BLaER1 treated with 17β-estradiol and CSF1 and Interleukin-3, amounts not matched to agents 10 nM and 100 nM (cell line): ENCODE results near the gene ANKRD65.
"Not testable (repeated sequence)": the region's sequence is repeated elsewhere in the genome, so short reads cannot be mapped to it uniquely, and the experiment has no call there.

Source experiments
- H3K27ac ChIP-seq, 11 experiments: shearing (Covaris generic); formaldehyde crosslinking; 2 replicates each; pipeline ENCODE4 v1.8.1; 2022
- H3K27me3 ChIP-seq, 11 experiments: shearing (Covaris generic); formaldehyde crosslinking; 2 replicates each; pipeline ENCODE4 v1.8.1; 2022
- H3K36me3 ChIP-seq, 11 experiments: shearing (Covaris generic); formaldehyde crosslinking; 2 replicates each; pipeline ENCODE4 v1.8.1; 2022
- H3K4me1 ChIP-seq, 10 experiments: shearing (Covaris generic); formaldehyde crosslinking; 2 replicates each; pipeline ENCODE4 v1.8.1; 2022
- H3K4me2 ChIP-seq, 11 experiments: shearing (Covaris generic); formaldehyde crosslinking; 2 replicates each; pipeline ENCODE4 v1.8.1; 2022
- H3K4me3 ChIP-seq, 10 experiments: shearing (Covaris generic); formaldehyde crosslinking; 2 replicates each; pipeline ENCODE4 v1.8.1; 2022
- H3K9ac ChIP-seq, 11 experiments: shearing (Covaris generic); formaldehyde crosslinking; 2 replicates each; pipeline ENCODE4 v1.8.1; 2022
- H3K9me3 ChIP-seq, 11 experiments: shearing (Covaris generic); formaldehyde crosslinking; replicated peaks in 1 of 11; 2 replicates each; pipeline ENCODE4 v1.8.1; 2022
- H4K20me1 ChIP-seq, 11 experiments: shearing (Covaris generic); formaldehyde crosslinking; 2 replicates each; pipeline ENCODE4 v1.8.1; 2022
- Cebpa-rat ChIP-seq, 11 experiments: shearing (Covaris generic); IDR thresholded peaks; 2 replicates each; pipeline ENCODE4 v1.8.1; 2022

Gene ANKRD65

GRCh38 chr1:1421147-1421906 is at the start of gene ANKRD65:
Gene ANKRD65, minus strand, starts transcription at chr1:1421276. Its CDS starts 271 bp downstream, at chr1:1421005.
- Histone ChIP-seq H4K20me1 (no peaks in the 10 kb centered on the region; a peak in 1 of 22 replicates), H3K9me3 (no peaks in the 10 kb centered on the region), H3K4me1 (peaks cover 19 to 70% (median 55%) of the 10 kb centered on the region in 10 experiments), H3K27ac (peak within 1 kb of the TSS in 8 of 11 experiments; percentile 34 to 75 (median 58); a peak in 16 of 22 replicates), H3K27me3 (peaks cover 0 to 7% (median 0%) of the 10 kb centered on the region in 11 experiments; a peak in 5 of 22 replicates), H3K4me3 (peak within 1 kb of the TSS in 1 of 10 experiments; percentile 7; a peak in 1 of 20 replicates), H3K9ac (peak within 1 kb of the TSS in 10 of 11 experiments; percentile 9 to 73 (median 50); a peak in 17 of 22 replicates), H3K4me2 (peak within 1 kb of the TSS; percentile 38 to 90 (median 82); a peak in 21 of 22 replicates), H3K36me3 (no peaks in the 10 kb centered on the region)
- no peak for TF ChIP-seq Cebpa-rat (IDR thresholded peaks at IDR 0.05)

GRCh38 chr1:1468196-1468985 is 47.3 kb upstream of the ANKRD65 start:
- not testable (repeated sequence) for H3K9me3 ChIP-seq, H3K27me3 ChIP-seq, H3K36me3 ChIP-seq, H3K9ac ChIP-seq, H3K4me3 ChIP-seq, H3K27ac ChIP-seq
- Histone ChIP-seq H3K4me1 (peaks cover 17 to 50% (median 38%) of the 10 kb centered on the region in 10 experiments), H3K4me2 (peak overlapping the region in 6 of 11 experiments; percentile 5 to 32 (median 22); a peak in 4 of 22 replicates), H4K20me1 (peaks cover 0 to 13% (median 11%) of the 10 kb centered on the region in 11 experiments; a peak in 18 of 22 replicates)

GRCh38 chr1:1463312-1463711 is 42.2 kb upstream of the ANKRD65 start:
- Histone ChIP-seq H3K4me3 (no peak overlapping the region), H3K4me2 (peak overlapping the region in 7 of 11 experiments; percentile 73 to 96 (median 79); a peak in 14 of 22 replicates), H3K36me3 (no peaks in the 10 kb centered on the region), H3K27me3 (no peaks in the 10 kb centered on the region), H3K27ac (peak overlapping the region in 1 of 11 experiments; percentile 73; a peak in 2 of 22 replicates), H3K9me3 (no peaks in the 10 kb centered on the region), H3K9ac (no peak overlapping the region), H4K20me1 (no peaks in the 10 kb centered on the region), H3K4me1 (peaks cover 28 to 74% (median 51%) of the 10 kb centered on the region in 10 experiments)
- TF ChIP-seq Cebpa-rat (IDR thresholded peaks at IDR 0.05) = no peak

- Histone ChIP-seq H3K9me3 (no peaks in the 10 kb centered on the region), H3K4me3 (no peak overlapping the region), H3K27me3 (no peaks in the 10 kb centered on the region), H3K36me3 (no peaks in the 10 kb centered on the region), H3K9ac (peak overlapping the region in 5 of 11 experiments; percentile 1 to 70 (median 47); a peak in 6 of 22 replicates), H3K27ac (peak overlapping the region in 10 of 11 experiments; percentile 6 to 74 (median 36); a peak in 16 of 22 replicates), H3K4me2 (peak overlapping the region; percentile 70 to 96 (median 79)), H4K20me1 (no peaks in the 10 kb centered on the region), H3K4me1 (peaks cover 28 to 70% (median 48%) of the 10 kb centered on the region in 10 experiments)
- no peak for TF ChIP-seq Cebpa-rat (IDR thresholded peaks at IDR 0.05)
These were observed 41.4 kb upstream of the ANKRD65 start for GRCh38 chr1:1462318-1462966.

GRCh38 chr1:1461721-1462317 is 40.7 kb upstream of the ANKRD65 start:
- peak overlapping the region in 10 of 11 experiments; percentile 6 to 74 (median 36); a peak in 15 of 22 replicates for H3K27ac ChIP-seq
- H3K9me3 ChIP-seq = no peaks in the 10 kb centered on the region
- H3K27me3 ChIP-seq = no peaks in the 10 kb centered on the region
- peak overlapping the region; percentile 70 to 96 (median 79) for H3K4me2 ChIP-seq
- H3K36me3 ChIP-seq = no peaks in the 10 kb centered on the region
- H4K20me1 ChIP-seq = no peaks in the 10 kb centered on the region
- no peak overlapping the region for H3K4me3 ChIP-seq
- peaks cover 28 to 70% (median 48%) of the 10 kb centered on the region in 10 experiments for H3K4me1 ChIP-seq
- H3K9ac ChIP-seq = peak overlapping the region in 5 of 11 experiments; percentile 1 to 70 (median 47); a peak in 6 of 22 replicates
- TF ChIP-seq Cebpa-rat (IDR thresholded peaks at IDR 0.05) = no peak

- TF ChIP-seq Cebpa-rat (IDR thresholded peaks at IDR 0.05) = no peak
- peak overlapping the region; percentile 70 to 96 (median 79) for H3K4me2 ChIP-seq
These were observed 39.6 kb upstream of the ANKRD65 start for GRCh38 chr1:1460540-1461130.

GRCh38 chr1:1459711-1460110 is 38.6 kb upstream of the ANKRD65 start:
- not testable (repeated sequence) for H3K4me3 ChIP-seq, H3K27me3 ChIP-seq, H3K36me3 ChIP-seq, H4K20me1 ChIP-seq, H3K9me3 ChIP-seq, H3K9ac ChIP-seq, H3K27ac ChIP-seq
- peak overlapping the region in 6 of 11 experiments; percentile 73 to 96 (median 86); a peak in 9 of 22 replicates for H3K4me2 ChIP-seq
- peaks cover 28 to 64% (median 43%) of the 10 kb centered on the region in 10 experiments for H3K4me1 ChIP-seq

More at GRCh38 chr1:1460540-1461130, 39.6 kb upstream of the ANKRD65 start:
- Histone ChIP-seq H3K27me3 (no peaks in the 10 kb centered on the region), H3K9ac (peak overlapping the region in 4 of 11 experiments; percentile 5 to 24 (median 16); a peak in 2 of 22 replicates), H4K20me1 (no peaks in the 10 kb centered on the region), H3K4me3 (no peak overlapping the region), H3K4me1 (peaks cover 28 to 70% (median 48%) of the 10 kb centered on the region in 10 experiments), H3K36me3 (no peaks in the 10 kb centered on the region), H3K27ac (no peak overlapping the region), H3K9me3 (no peaks in the 10 kb centered on the region)

- not testable (repeated sequence) for H3K27ac ChIP-seq, H3K27me3 ChIP-seq, H3K9ac ChIP-seq, H3K9me3 ChIP-seq, H3K36me3 ChIP-seq, H3K4me3 ChIP-seq, H4K20me1 ChIP-seq
- Histone ChIP-seq H3K4me1 (peaks cover 28 to 59% (median 38%) of the 10 kb centered on the region in 10 experiments), H3K4me2 (peak overlapping the region in 3 of 11 experiments; percentile 21 to 37 (median 29); a peak in 2 of 22 replicates)
These were observed 38.1 kb upstream of the ANKRD65 start for GRCh38 chr1:1459156-1459555.

GRCh38 chr1:1456683-1457255 is 35.7 kb upstream of the ANKRD65 start:
- H3K36me3 ChIP-seq, H3K4me2 ChIP-seq, H3K27me3 ChIP-seq, H4K20me1 ChIP-seq, H3K9ac ChIP-seq, H3K9me3 ChIP-seq, H3K27ac ChIP-seq, H3K4me3 ChIP-seq: not testable (repeated sequence)
- H3K4me1 ChIP-seq = peaks cover 16 to 37% (median 21%) of the 10 kb centered on the region in 10 experiments

GRCh38 chr1:1455934-1456333 is 34.9 kb upstream of the ANKRD65 start:
- not testable (repeated sequence) for H3K27ac ChIP-seq, H3K9ac ChIP-seq, H3K4me2 ChIP-seq, H3K4me3 ChIP-seq, H3K36me3 ChIP-seq, H3K27me3 ChIP-seq, H4K20me1 ChIP-seq, H3K9me3 ChIP-seq
- H3K4me1 ChIP-seq = peaks cover 8 to 29% (median 13%) of the 10 kb centered on the region in 10 experiments; a peak in 19 of 20 replicates
